ENCODE results near the gene EPHA6. TPM values are rescaled to one million over a fixed set of nuclear protein-coding genes. Genes with fewer than 3 reads are reported as not detected.
"Not testable (repeated sequence)": the region's sequence is repeated elsewhere in the genome, so short reads cannot be mapped to it uniquely, and the experiment has no call there.

The EPHA6 gene
- total RNA-seq, 1 experiment from 2014 or later, result not detected

- no peak for DNase-seq (ENCODE audit: low spot score)
These were observed 765.0 kb downstream of the EPHA6 start for GRCh38 chr3:97579365-97579764.

- DNase-seq (ENCODE audit: low spot score), result no peak
These were observed 796.2 kb downstream of the EPHA6 start for GRCh38 chr3:97610626-97611025.

GRCh38 chr3:97612632-97613031, 798.2 kb downstream of the EPHA6 start:
- no peak for DNase-seq (ENCODE audit: low spot score)

GRCh38 chr3:97613139-97613538, 798.7 kb downstream of the EPHA6 start:
- no peak for DNase-seq (ENCODE audit: low spot score)

- DNase-seq (ENCODE audit: low spot score), result not testable (repeated sequence)
These were observed 806.1 kb downstream of the EPHA6 start for GRCh38 chr3:97620514-97620913.

GRCh38 chr3:97636465-97636864, 822.1 kb downstream of the EPHA6 start:
- no peak for DNase-seq (ENCODE audit: low spot score)

GRCh38 chr3:97646932-97647331, 832.5 kb downstream of the EPHA6 start:
- no peak for DNase-seq (ENCODE audit: low spot score)

- DNase-seq (ENCODE audit: low spot score), result no peak
These were observed 833.1 kb downstream of the EPHA6 start for GRCh38 chr3:97647441-97647982.

GRCh38 chr3:97655971-97656370, 841.6 kb downstream of the EPHA6 start:
- no peak for DNase-seq (ENCODE audit: low spot score)

- DNase-seq (ENCODE audit: low spot score), result no peak
These were observed 842.2 kb downstream of the EPHA6 start for GRCh38 chr3:97656638-97657037.

- DNase-seq (ENCODE audit: low spot score), result peak; percentile 65
These were observed 844.4 kb downstream of the EPHA6 start for GRCh38 chr3:97658668-97659285.

- DNase-seq (ENCODE audit: low spot score), result no peak
These were observed 847.9 kb downstream of the EPHA6 start for GRCh38 chr3:97662264-97662663.

- DNase-seq (ENCODE audit: low spot score), result no peak
These were observed 848.4 kb downstream of the EPHA6 start for GRCh38 chr3:97662762-97663161.

GRCh38 chr3:97665896-97666295, 851.5 kb downstream of the EPHA6 start:
- no peak for DNase-seq (ENCODE audit: low spot score)

- no peak for DNase-seq (ENCODE audit: low spot score)
These were observed 856.6 kb downstream of the EPHA6 start for GRCh38 chr3:97670952-97671351.

GRCh38 chr3:97673357-97673997, 859.1 kb downstream of the EPHA6 start:
- no peak for DNase-seq (ENCODE audit: low spot score)

GRCh38 chr3:97674461-97674860, 860.1 kb downstream of the EPHA6 start:
- no peak for DNase-seq (ENCODE audit: low spot score)

- no peak for DNase-seq (ENCODE audit: low spot score)
These were observed 865.8 kb downstream of the EPHA6 start for GRCh38 chr3:97680210-97680609.

GRCh38 chr3:97680696-97681095, 866.3 kb downstream of the EPHA6 start:
- no peak for DNase-seq (ENCODE audit: low spot score)

- DNase-seq (ENCODE audit: low spot score), result no peak
These were observed 870.1 kb downstream of the EPHA6 start for GRCh38 chr3:97684490-97684889.

GRCh38 chr3:97686258-97686657, 871.9 kb downstream of the EPHA6 start:
- DNase-seq (ENCODE audit: low spot score), result no peak

GRCh38 chr3:97687734-97688133, 873.3 kb downstream of the EPHA6 start:
- DNase-seq (ENCODE audit: low spot score), result no peak

- DNase-seq (ENCODE audit: low spot score), result no peak
These were observed 874.7 kb downstream of the EPHA6 start for GRCh38 chr3:97689111-97689510.

Data from HT-29 (cell line).